Measurements from ENCODE around the gene FMO1.
A peak's percentile ranks its signal among the peaks of the same experiment; 100 is the strongest.

The FMO1 gene

DNA sequence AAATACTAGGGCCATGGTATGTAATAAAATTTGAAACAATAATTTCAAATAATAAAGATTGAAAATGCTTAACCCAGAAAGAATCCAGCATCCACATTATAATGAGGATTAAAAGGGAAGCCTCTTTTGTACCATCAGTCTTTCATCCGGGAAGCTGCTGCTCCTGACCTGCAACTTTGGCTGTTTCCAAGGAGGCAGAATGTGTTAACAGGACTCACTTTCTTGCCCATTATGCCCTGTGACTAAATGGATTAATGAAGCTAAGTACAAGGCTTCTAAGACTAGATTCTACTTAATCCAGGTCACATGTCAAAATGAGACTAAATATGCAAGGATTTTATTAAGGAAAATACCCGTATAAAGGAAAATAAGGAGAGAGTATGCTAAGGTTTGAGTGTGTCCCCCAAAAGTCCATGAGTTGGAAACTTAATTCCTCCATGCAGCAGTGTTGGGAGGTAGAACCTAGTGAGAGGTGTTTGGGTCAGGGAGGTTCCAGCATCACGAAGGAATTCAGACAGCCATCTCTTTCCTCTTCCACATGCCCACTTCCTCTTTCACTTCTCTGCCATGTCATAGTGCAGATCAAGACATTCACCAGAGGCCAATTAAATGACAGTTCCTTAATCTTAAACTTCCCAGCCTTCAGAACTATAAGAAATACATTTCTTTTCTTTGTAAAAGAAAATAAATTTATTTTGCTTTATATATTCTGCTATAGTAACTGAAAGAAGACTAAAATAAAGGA, 35.5 kb upstream of the FMO1 start:
- no peak for DNase-seq (ENCODE audit: low read depth in 2 of 2)

DNA sequence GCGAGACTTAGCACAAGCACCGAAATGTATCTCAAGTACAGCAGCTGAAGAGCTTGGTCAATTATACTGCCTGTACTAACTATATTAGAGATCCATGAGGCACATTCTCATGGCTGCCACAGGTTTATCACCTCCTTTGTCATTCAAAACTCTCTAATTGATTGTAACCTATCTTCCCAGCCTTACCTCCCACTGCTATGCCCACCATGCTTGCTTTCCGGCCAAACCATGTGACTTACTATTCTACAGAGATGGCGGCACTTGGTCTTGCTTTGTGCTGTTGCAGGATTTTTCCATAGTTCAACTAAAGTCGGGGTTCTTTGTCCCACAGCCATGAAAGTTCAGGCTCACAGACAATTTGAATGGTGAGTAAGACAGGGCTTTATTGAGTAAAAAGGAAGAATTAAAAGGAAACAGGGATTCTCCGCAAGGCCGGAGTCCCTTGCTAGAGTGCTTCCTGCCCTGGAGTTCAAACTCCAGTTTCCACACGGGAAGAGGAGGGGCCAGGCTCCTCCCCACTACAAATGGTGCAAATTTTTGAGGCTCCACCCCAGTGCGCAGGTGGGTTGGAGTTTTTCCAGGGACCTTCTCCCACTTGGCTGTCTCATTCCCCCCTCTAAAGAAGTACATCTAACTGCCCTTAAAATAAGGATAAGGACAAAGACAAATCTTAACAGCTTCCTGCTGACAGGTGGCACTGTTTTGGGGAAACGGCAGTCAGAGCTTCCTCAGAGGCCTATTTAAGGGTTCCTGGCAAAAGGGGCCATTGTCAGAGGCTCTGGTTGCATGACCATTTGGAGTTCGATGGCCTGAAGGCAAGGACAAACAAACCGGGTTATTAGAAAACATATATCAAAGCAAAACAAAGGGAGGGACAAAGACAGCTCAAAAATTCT, 34.5 kb upstream of the FMO1 start:
- H3K4me3 ChIP-seq (replicated peaks in 1 of 2; ENCODE audit: low read depth in 2 of 2, low read length in 2 of 2) = no peak overlapping the region
- no peak for DNase-seq (ENCODE audit: low read depth in 2 of 2)
- TF ChIP-seq, protein P1, sequence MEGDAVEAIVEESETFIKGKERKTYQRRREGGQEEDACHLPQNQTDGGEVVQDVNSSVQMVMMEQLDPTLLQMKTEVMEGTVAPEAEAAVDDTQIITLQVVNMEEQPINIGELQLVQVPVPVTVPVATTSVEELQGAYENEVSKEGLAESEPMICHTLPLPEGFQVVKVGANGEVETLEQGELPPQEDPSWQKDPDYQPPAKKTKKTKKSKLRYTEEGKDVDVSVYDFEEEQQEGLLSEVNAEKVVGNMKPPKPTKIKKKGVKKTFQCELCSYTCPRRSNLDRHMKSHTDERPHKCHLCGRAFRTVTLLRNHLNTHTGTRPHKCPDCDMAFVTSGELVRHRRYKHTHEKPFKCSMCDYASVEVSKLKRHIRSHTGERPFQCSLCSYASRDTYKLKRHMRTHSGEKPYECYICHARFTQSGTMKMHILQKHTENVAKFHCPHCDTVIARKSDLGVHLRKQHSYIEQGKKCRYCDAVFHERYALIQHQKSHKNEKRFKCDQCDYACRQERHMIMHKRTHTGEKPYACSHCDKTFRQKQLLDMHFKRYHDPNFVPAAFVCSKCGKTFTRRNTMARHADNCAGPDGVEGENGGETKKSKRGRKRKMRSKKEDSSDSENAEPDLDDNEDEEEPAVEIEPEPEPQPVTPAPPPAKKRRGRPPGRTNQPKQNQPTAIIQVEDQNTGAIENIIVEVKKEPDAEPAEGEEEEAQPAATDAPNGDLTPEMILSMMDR (IDR thresholded peaks at IDR 0.05; ENCODE audit: low read depth, low read length) = no peak

More for the DNA sequence above, 35.5 kb upstream of the FMO1 start:
- no peak overlapping the region for H3K4me3 ChIP-seq (replicated peaks in 1 of 2; ENCODE audit: low read depth in 2 of 2, low read length in 2 of 2)
- TF ChIP-seq, protein P1 (IDR thresholded peaks at IDR 0.05; ENCODE audit: low read depth, low read length) = no peak

DNA sequence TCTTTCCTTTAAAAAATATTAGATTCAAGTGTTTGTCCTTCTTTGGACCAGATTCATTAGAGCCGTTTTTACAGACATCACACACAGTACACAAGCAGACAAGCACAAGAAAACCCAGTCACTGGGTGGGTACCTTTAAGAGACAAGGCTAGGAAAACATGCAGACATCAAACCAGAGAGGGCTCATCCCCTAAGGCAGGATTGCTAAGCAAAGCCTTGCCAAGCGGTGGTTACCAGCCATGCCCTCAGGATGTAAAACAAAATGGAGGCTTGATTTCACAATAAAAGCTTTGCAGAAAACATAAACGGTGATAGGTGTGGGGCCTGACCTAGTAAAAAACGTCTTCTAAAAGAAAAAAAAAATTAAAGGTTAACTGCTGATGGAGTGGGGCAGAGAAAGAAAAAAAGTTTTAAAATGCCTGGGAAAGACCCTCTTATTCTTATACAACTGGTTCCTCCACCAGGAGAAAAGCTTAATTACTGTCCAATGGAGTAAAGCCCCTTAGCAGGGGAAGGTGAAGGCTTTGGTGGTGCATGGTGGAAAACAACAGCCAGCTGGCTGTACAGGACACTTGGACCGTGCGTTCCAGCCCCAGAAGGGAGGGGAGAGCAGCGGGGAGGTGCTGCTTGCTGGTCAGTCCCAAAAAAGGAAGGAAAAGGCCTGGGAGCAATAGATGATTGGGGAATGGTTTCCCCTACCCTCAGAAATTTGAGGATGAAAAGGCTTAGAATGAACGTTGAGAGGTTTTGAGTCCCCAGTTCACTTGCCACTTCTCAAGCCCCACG, 30.4 kb upstream of the FMO1 start:
- H3K4me3 ChIP-seq (replicated peaks in 1 of 2; ENCODE audit: low read depth in 2 of 2, low read length in 2 of 2) = no peak overlapping the region
- TF ChIP-seq, protein P1 (IDR thresholded peaks at IDR 0.05; ENCODE audit: low read depth, low read length) = no peak
- no peak for DNase-seq (ENCODE audit: low read depth in 2 of 2)

DNA sequence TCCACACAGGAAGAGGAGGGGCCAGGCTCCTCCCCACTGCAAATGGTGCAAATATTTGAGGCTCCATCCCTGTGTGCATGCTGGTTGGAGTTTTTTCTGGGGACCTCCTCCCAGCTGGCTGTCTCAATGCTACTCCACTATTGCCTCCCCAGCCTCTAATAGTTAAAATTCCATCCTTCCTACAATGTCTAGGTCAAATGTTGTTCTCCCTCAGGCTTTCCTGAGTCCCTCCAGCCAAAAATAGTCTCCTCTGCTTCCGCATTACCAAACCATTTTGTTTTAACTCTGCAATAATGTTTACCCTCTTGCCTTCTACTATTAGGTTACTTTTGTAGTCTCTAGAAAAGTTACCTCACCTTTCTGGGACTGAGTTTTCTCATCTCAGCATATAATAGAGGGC, 29.6 kb upstream of the FMO1 start:
- no peak overlapping the region for H3K4me3 ChIP-seq (replicated peaks in 1 of 2; ENCODE audit: low read depth in 2 of 2, low read length in 2 of 2)
- DNase-seq (ENCODE audit: low read depth in 2 of 2) = peak; percentile 44 to 55
- TF ChIP-seq, protein P1 (IDR thresholded peaks at IDR 0.05; ENCODE audit: low read depth, low read length) = no peak

DNA sequence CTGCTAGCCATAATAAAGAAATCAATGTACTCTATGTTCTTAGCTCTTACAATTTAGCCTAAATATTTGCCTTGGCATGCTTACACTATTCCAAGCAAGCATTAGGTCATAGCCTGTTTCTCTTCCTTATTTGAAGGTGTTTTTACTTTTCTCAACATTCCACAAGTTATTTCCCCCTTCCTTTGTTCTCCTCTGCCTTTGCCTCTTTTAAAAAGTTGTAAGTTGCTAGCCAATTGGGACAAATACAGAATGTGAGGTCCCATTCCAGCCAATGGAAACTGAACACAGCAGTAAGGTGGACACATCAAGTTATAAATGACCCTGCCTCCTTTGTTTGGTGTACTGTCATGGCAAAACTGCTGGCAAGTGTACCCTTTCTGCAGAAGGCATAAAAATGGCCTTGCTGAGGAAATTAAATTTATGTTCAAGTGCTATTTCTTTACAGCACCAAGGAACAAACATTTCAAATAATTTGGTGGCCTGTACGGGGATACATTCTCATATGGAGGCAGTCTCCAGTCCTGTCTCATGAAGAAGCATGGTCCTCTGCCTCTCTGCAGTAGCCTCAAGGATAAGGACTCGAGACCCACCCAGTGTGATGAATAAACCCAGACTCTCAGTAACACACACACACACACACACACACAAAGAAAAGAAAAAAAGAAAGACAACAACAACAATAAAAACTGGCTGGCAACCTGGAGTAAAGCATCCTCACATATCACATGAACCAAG, 28.8 kb upstream of the FMO1 start:
- TF ChIP-seq, protein P1 (IDR thresholded peaks at IDR 0.05; ENCODE audit: low read depth, low read length) = no peak
- H3K4me3 ChIP-seq (replicated peaks in 1 of 2; ENCODE audit: low read depth in 2 of 2, low read length in 2 of 2) = no peak overlapping the region
- DNase-seq (ENCODE audit: low read depth in 2 of 2) = peak; percentile 54 to 87

DNA sequence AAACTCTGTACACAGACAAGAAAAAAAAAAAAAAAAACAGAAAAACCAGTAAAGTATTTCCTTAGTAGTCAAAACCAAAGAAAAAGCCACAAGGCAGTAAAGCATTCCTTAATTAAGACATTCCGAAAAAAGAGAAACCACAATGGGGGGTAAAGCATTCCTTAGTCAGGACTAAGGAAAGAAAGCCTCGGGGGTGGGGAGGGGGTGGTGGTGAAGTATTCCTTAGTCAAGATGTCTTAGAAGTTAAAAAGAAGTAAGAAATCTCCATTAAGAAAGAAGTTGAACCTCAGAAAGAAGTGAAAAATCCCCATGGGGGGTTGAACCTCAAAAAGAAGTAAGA, 28.2 kb upstream of the FMO1 start:
- TF ChIP-seq, protein P1 (IDR thresholded peaks at IDR 0.05; ENCODE audit: low read depth, low read length) = no peak
- DNase-seq (ENCODE audit: low read depth in 2 of 2) = peak; percentile 89 to 91
- no peak overlapping the region for H3K4me3 ChIP-seq (replicated peaks in 1 of 2; ENCODE audit: low read depth in 2 of 2, low read length in 2 of 2)

All from cardiac fibroblast (primary cell).